ENCODE data around the gene MAGEB5. TPM values are rescaled to one million over a fixed set of nuclear protein-coding genes. Genes with fewer than 3 reads are reported as not detected.

Gene MAGEB5
- polyA plus RNA-seq, 2 of the 4 experiments (the other 2 are of a cell fraction): not detected

- TF ChIP-seq CEBPB (IDR thresholded peaks at IDR 0.05): no peak
- TF ChIP-seq EP300 (IDR thresholded peaks at IDR 0.05): no peak
- TF ChIP-seq ZNF302 (CRISPR knock-in tag; IDR thresholded peaks at IDR 0.05): no peak
- TF ChIP-seq, protein P1, sequence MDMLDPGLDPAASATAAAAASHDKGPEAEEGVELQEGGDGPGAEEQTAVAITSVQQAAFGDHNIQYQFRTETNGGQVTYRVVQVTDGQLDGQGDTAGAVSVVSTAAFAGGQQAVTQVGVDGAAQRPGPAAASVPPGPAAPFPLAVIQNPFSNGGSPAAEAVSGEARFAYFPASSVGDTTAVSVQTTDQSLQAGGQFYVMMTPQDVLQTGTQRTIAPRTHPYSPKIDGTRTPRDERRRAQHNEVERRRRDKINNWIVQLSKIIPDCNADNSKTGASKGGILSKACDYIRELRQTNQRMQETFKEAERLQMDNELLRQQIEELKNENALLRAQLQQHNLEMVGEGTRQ (IDR thresholded peaks at IDR 0.05): no peak
- TF ChIP-seq RAD21 (conservative IDR thresholded peaks at IDR 0.05 in 1 of 2, IDR thresholded peaks at IDR 0.05 in 1 of 2): no peak
- TF ChIP-seq HOXB13 (CRISPR knock-in tag; IDR thresholded peaks at IDR 0.05; ENCODE audit: low read depth): no peak
Measured at GRCh38 chrX:26254436-26254835, 38.5 kb downstream of the MAGEB5 start (continued).

DNA sequence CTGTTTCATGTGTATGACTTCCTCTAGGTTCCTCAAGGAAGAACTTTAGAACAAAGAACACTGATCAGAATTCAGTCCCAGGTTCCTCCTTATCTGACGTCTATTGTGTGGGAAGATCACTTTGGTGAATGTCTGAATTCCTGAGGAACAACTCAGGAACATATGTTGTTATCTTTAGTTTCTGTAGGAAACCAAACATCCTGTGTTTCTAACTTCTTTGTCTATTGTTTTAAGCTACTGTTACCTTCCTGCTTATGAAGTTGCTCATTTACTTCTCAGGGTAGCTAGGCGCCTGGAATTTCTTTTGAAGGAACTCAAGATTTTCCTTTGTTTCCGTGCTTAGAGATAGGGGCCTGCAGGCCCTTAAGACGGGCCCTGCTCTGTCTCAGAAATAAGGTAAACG lies 46.2 kb downstream of the MAGEB5 start:
- H3K4me3 ChIP-seq: no peak overlapping the region
- ATAC-seq (no peak), FAIRE-seq (no peak), DNase-seq (ENCODE audit: low read depth in 1 of 2, low spot score in 1 of 2) (peak in 1 of 2 experiments; percentile 0)
- 2% methylated on average over 4 of the region's 5 CpGs for WGBS (ENCODE audit: missing lambda C conversion rate)
- CTCF ChIA-PET: no interaction called here
- POLR2A ChIA-PET: no interaction called here
- no peaks in the 10 kb centered on the region for H3K4me1 ChIP-seq
- TF ChIP-seq KDM1A (IDR thresholded peaks at IDR 0.05; ENCODE audit: low read depth) (no peak), RARB (CRISPR knock-in tag; IDR thresholded peaks at IDR 0.05) (no peak), EP300 (IDR thresholded peaks at IDR 0.05) (no peak), HOXA7 (CRISPR knock-in tag; IDR thresholded peaks at IDR 0.05) (no peak), CBX2 (IDR thresholded peaks at IDR 0.05; ENCODE audit: borderline replicate concordance, low read depth) (no peak), ZNF302 (CRISPR knock-in tag; IDR thresholded peaks at IDR 0.05) (no peak), CHD2 (IDR thresholded peaks at IDR 0.05; ENCODE audit: low read length, partially characterized antibody) (no peak), HOXB13 (CRISPR knock-in tag; IDR thresholded peaks at IDR 0.05; ENCODE audit: low read depth) (no peak), ZC3H11A (IDR thresholded peaks at IDR 0.05) (no peak), ZFP36 (IDR thresholded peaks at IDR 0.05; ENCODE audit: borderline replicate concordance, partially characterized antibody) (no peak), ELK1 (IDR thresholded peaks at IDR 0.05; ENCODE audit: low read depth, low read length) (no peak), HEYL (CRISPR knock-in tag; IDR thresholded peaks at IDR 0.05) (no peak), HES2 (IDR thresholded peaks at IDR 0.05) (no peak), BCL3 (IDR thresholded peaks at IDR 0.05) (no peak)
- TF ChIP-seq, protein P2, sequence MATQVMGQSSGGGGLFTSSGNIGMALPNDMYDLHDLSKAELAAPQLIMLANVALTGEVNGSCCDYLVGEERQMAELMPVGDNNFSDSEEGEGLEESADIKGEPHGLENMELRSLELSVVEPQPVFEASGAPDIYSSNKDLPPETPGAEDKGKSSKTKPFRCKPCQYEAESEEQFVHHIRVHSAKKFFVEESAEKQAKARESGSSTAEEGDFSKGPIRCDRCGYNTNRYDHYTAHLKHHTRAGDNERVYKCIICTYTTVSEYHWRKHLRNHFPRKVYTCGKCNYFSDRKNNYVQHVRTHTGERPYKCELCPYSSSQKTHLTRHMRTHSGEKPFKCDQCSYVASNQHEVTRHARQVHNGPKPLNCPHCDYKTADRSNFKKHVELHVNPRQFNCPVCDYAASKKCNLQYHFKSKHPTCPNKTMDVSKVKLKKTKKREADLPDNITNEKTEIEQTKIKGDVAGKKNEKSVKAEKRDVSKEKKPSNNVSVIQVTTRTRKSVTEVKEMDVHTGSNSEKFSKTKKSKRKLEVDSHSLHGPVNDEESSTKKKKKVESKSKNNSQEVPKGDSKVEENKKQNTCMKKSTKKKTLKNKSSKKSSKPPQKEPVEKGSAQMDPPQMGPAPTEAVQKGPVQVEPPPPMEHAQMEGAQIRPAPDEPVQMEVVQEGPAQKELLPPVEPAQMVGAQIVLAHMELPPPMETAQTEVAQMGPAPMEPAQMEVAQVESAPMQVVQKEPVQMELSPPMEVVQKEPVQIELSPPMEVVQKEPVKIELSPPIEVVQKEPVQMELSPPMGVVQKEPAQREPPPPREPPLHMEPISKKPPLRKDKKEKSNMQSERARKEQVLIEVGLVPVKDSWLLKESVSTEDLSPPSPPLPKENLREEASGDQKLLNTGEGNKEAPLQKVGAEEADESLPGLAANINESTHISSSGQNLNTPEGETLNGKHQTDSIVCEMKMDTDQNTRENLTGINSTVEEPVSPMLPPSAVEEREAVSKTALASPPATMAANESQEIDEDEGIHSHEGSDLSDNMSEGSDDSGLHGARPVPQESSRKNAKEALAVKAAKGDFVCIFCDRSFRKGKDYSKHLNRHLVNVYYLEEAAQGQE (IDR thresholded peaks at IDR 0.05): no peak
- TF ChIP-seq, protein P3, sequence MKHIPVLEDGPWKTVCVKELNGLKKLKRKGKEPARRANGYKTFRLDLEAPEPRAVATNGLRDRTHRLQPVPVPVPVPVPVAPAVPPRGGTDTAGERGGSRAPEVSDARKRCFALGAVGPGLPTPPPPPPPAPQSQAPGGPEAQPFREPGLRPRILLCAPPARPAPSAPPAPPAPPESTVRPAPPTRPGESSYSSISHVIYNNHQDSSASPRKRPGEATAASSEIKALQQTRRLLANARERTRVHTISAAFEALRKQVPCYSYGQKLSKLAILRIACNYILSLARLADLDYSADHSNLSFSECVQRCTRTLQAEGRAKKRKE (CRISPR knock-in tag; IDR thresholded peaks at IDR 0.05; ENCODE audit: low read depth): no peak
- TF ChIP-seq, protein P4, sequence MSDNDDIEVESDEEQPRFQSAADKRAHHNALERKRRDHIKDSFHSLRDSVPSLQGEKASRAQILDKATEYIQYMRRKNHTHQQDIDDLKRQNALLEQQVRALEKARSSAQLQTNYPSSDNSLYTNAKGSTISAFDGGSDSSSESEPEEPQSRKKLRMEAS (IDR thresholded peaks at IDR 0.05): no peak
- no peak overlapping the region for H3K27ac ChIP-seq
- no peak overlapping the region for H3K4me2 ChIP-seq
- H3K9me3 ChIP-seq: no peaks in the 10 kb centered on the region

Other genes with a start within 250 kb of the MAGEB5 start
- not detected in 2 replicates for gene MAGEB18, start 77.8 kb upstream of the MAGEB5 start, polyA plus RNA-seq (2011; rRNA removed)
- not detected in 3 replicates for gene MAGEB18, start 77.8 kb upstream of the MAGEB5 start, polyA plus RNA-seq (2017; fragmentation: RNase III; extraction: RNeasy Plus Mini Kit Qiagen cat#74134 plus additional on column Dnase treatment)
- not detected in 2 replicates for gene MAGEB6B, start 55.6 kb upstream of the MAGEB5 start, polyA plus RNA-seq (2011; rRNA removed)
- not detected in 3 replicates for gene MAGEB6B, start 55.6 kb upstream of the MAGEB5 start, polyA plus RNA-seq (2017; fragmentation: RNase III; extraction: RNeasy Plus Mini Kit Qiagen cat#74134 plus additional on column Dnase treatment)
- 0.28 and 0.44 TPM in 2 replicates for gene MAGEB6, start 23.7 kb upstream of the MAGEB5 start, polyA plus RNA-seq (2011; rRNA removed)
- gene MAGEB6, start 23.7 kb upstream of the MAGEB5 start, polyA plus RNA-seq (2017; fragmentation: RNase III; extraction: RNeasy Plus Mini Kit Qiagen cat#74134 plus additional on column Dnase treatment): 0.05 TPM in 1 of 3 replicates, not detected in the others